Measurements from ENCODE around the gene ATG4B.
A peak's percentile ranks its signal among the peaks of the same experiment; 100 is the strongest.

The ATG4B gene

DNA sequence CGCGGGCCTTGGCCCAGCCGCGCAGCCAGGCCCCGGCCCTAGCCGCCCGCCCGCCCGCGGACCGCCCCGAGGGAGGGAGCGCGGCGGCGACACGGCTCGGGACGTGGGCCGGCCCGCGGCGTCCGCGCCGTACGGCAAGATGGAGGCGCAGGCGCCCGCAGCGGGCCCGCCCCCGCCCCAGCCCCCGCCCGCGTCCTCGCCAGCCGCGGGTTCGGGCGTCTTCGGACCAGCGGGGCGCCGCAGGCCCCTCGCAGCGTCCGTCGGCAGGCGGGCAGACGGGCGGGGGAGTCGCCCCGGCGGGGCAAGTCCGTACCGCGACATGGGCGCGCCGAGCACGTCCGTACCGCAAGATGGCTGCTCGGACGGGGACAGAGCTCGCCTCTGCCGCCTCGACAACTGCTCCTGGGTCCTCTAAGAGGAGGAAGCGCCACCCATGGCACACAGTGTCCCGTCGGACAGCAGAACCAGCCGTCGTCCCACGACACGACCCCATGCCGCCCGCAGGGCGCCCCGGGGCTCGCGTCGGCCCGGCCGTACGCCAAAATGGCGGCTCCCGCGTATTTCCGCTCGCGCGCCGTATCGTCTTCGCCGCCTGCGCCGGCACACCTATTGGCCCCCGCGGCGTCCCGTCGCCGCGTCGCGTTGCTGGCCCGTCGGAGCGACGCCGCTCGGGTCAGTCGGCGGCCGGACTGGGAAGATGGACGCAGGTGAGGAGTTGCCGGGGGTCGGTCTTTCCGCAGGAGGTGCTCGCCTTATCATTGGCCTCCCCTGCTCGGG lies at the start of gene ATG4B, which contains the start of gene THAP4:
Gene ATG4B, plus strand, starts transcription at position 676 of the 777 bp plus-strand sequence. Its CDS starts 22 bp downstream, at position 698.
Gene THAP4, minus strand, starts transcription at position 141 of the 777 bp plus-strand sequence. CDS start 141 bp downstream, outside the sequence.
- TF ChIP-seq TEAD4 (IDR thresholded peaks at IDR 0.05) (no peak), CEBPB (IDR thresholded peaks at IDR 0.05) (no peak), EGR1 (IDR thresholded peaks at IDR 0.05) (peak; percentile 93), YY1 (IDR thresholded peaks at IDR 0.05; ENCODE audit: low read depth) (peak; percentile 98), TAF1 (IDR thresholded peaks at IDR 0.05; ENCODE audit: low read depth) (peak; percentile 61; the same call in 1 of the 2 replicates), CREB1 (IDR thresholded peaks at IDR 0.05; ENCODE audit: low read depth) (peak; percentile 90)
- TF ChIP-seq, protein P1, sequence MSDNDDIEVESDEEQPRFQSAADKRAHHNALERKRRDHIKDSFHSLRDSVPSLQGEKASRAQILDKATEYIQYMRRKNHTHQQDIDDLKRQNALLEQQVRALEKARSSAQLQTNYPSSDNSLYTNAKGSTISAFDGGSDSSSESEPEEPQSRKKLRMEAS (IDR thresholded peaks at IDR 0.05): 0 out of 2 replicates have a peak, but pooled peaks have one; percentile 31

- TF ChIP-seq EP300 (IDR thresholded peaks at IDR 0.05; ENCODE audit: borderline replicate concordance) (no peak), ZBTB7A (IDR thresholded peaks at IDR 0.05; ENCODE audit: low read depth) (no peak), FOXM1 (IDR thresholded peaks at IDR 0.05; ENCODE audit: borderline replicate concordance, low read depth) (no peak), TAF1 (IDR thresholded peaks at IDR 0.05; ENCODE audit: low read depth) (no peak), NFIC (IDR thresholded peaks at IDR 0.05) (no peak), CEBPB (IDR thresholded peaks at IDR 0.05) (no peak), YY1 (IDR thresholded peaks at IDR 0.05; ENCODE audit: low read depth) (no peak), REST (IDR thresholded peaks at IDR 0.05; ENCODE audit: low read depth) (no peak), EGR1 (IDR thresholded peaks at IDR 0.05) (no peak), RAD21 (IDR thresholded peaks at IDR 0.05; ENCODE audit: low read depth) (no peak), CREB1 (IDR thresholded peaks at IDR 0.05; ENCODE audit: low read depth) (no peak), TCF12 (IDR thresholded peaks at IDR 0.05; ENCODE audit: low read depth) (no peak), TEAD4 (IDR thresholded peaks at IDR 0.05) (no peak)
- TF ChIP-seq, protein P1 (IDR thresholded peaks at IDR 0.05): no peak
- TF ChIP-seq, protein P2, sequence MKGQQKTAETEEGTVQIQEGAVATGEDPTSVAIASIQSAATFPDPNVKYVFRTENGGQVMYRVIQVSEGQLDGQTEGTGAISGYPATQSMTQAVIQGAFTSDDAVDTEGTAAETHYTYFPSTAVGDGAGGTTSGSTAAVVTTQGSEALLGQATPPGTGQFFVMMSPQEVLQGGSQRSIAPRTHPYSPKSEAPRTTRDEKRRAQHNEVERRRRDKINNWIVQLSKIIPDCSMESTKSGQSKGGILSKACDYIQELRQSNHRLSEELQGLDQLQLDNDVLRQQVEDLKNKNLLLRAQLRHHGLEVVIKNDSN (IDR thresholded peaks at IDR 0.05): no peak
These were observed 45.2 kb upstream of the ATG4B start for GRCh38 chr2:241592126-241592845.

GRCh38 chr2:241593271-241593670 lies 44.2 kb upstream of the ATG4B start:
- no peak for TF ChIP-seq EGR1 (IDR thresholded peaks at IDR 0.05)
- TF ChIP-seq, protein P1 (IDR thresholded peaks at IDR 0.05): no peak
- no peak for TF ChIP-seq ZBTB7A (IDR thresholded peaks at IDR 0.05; ENCODE audit: low read depth)
- TF ChIP-seq REST (IDR thresholded peaks at IDR 0.05; ENCODE audit: low read depth): no peak
- TF ChIP-seq RAD21 (IDR thresholded peaks at IDR 0.05; ENCODE audit: low read depth): no peak
- TF ChIP-seq, protein P2 (IDR thresholded peaks at IDR 0.05): no peak
- no peak for TF ChIP-seq EP300 (IDR thresholded peaks at IDR 0.05; ENCODE audit: borderline replicate concordance)
- TF ChIP-seq CEBPB (IDR thresholded peaks at IDR 0.05): no peak
- no peak for TF ChIP-seq TEAD4 (IDR thresholded peaks at IDR 0.05)
- no peak for TF ChIP-seq TAF1 (IDR thresholded peaks at IDR 0.05; ENCODE audit: low read depth)
- no peak for TF ChIP-seq NFIC (IDR thresholded peaks at IDR 0.05)
- TF ChIP-seq TCF12 (IDR thresholded peaks at IDR 0.05; ENCODE audit: low read depth): no peak
- TF ChIP-seq YY1 (IDR thresholded peaks at IDR 0.05; ENCODE audit: low read depth): no peak
- TF ChIP-seq CREB1 (IDR thresholded peaks at IDR 0.05; ENCODE audit: low read depth): no peak
- no peak for TF ChIP-seq FOXM1 (IDR thresholded peaks at IDR 0.05; ENCODE audit: borderline replicate concordance, low read depth)

DNA sequence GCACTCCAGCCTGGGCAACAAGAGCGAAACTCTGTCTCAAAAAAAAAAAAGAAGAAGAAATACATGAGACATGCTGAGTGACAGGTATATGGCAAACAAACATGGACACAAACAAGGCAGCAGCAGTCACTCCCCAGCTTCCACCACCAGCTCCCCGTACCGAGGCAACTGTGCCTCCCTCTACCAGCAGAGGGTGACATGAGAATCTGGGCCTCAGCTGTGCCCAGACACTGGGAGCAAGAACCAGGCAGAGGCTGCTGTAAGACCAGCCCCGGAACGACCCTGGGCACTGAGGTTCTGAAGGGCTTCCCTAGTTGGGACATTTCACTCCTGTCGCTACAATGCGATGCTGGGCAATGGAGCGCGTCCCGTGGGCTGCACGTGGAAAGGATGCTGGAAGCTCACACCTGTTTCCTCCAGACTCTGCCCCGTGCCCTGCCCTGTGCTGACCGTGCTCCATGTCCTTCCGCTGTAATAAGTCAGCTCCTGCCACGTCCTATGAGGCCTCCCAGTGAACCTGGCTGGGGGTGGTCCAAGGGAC lies 41.8 kb upstream of the ATG4B start:
- TF ChIP-seq RAD21 (IDR thresholded peaks at IDR 0.05; ENCODE audit: low read depth): peak; percentile 5; the same call in 1 of the 2 replicates
- TF ChIP-seq EGR1 (IDR thresholded peaks at IDR 0.05): no peak

- no peak for TF ChIP-seq YY1 (IDR thresholded peaks at IDR 0.05; ENCODE audit: low read depth)
- TF ChIP-seq REST (IDR thresholded peaks at IDR 0.05; ENCODE audit: low read depth): no peak
- TF ChIP-seq CEBPB (IDR thresholded peaks at IDR 0.05): no peak
- TF ChIP-seq TAF1 (IDR thresholded peaks at IDR 0.05; ENCODE audit: low read depth): no peak
- TF ChIP-seq ZBTB7A (IDR thresholded peaks at IDR 0.05; ENCODE audit: low read depth): no peak
- TF ChIP-seq TEAD4 (IDR thresholded peaks at IDR 0.05): no peak
- TF ChIP-seq, protein P2 (IDR thresholded peaks at IDR 0.05): no peak
These were observed 39.9 kb upstream of the ATG4B start for GRCh38 chr2:241597561-241597960.
